GM12891 (cell line): ENCODE data around the gene CCDC70.

ENCODE experiments used
- POLR2A ChIP-seq: IDR thresholded peaks from 2 replicates; pipeline ENCODE4 v1.6.1; 2011; ENCODE audit warnings: low read depth, low read length, control low read depth
- POLR2AphosphoS5 ChIP-seq: IDR thresholded peaks from 2 replicates; pipeline ENCODE4 v1.6.1; 2011; ENCODE audit warnings: low read depth, low read length, control low read depth
- TAF1 ChIP-seq: IDR thresholded peaks from 2 replicates; pipeline ENCODE4 v1.6.1; 2011; ENCODE audit warnings: low read depth, low read length, control low read depth

- TF ChIP-seq TAF1 (no peak), POLR2AphosphoS5 (no peak), POLR2A (no peak)
Observed at GRCh38 chr13:51846756-51847155, 15.0 kb upstream of the CCDC70 start.
